GM21390 (cell line): ENCODE measurements around the gene KCNQ4.

Experiments used
- ATAC-seq: cut with Tn5 transposase; IDR thresholded peaks from one replicate; pipeline ENCODE4 v1.9.1; 2021; ENCODE audit not compliant: unreplicated experiment

The KCNQ4 gene

GRCh38 chr1:40887652-40888051 is 104.1 kb downstream of the KCNQ4 start:
- ATAC-seq = no peak
